SU-DHL-6 (cell line): ENCODE measurements around the gene PLEK.

Experiments used
- CTCF ChIP-seq: fragments of 200-600 bp; sonication (generic); IDR thresholded peaks from one replicate; pipeline ENCODE4 v1.5.1; 2017; ENCODE audit warnings: antibody characterized with exemption, mild to moderate bottlenecking, low read length, moderate library complexity; ENCODE audit not compliant: insufficient read depth, poor library complexity, severe bottlenecking
- EZH2phosphoT487 ChIP-seq: fragments of 200-600 bp; sonication (generic), shearing (Covaris generic); conservative IDR thresholded peaks from 2 replicates; pipeline ENCODE4 v1.6.1; 2018; ENCODE audit warnings: mild to moderate bottlenecking, antibody characterized with exemption, low read length, moderate library complexity, mixed read lengths

GRCh38 chr2:68340226-68341061 lies 24.6 kb upstream of the PLEK start:
- TF ChIP-seq CTCF (no peak), EZH2phosphoT487 (no peak)
